NCI-H2227 treated with DMSO at 0.1 percent for 48 hours (cell line): Measurements from ENCODE around the gene COL5A2.

Source experiments
- DNase-seq: peaks from one replicate; lab custom pipeline; 2025; lab: John Stamatoyannopoulos, UW

COL5A2 gene

GRCh38 chr2:189097934-189098333 lies 81.6 kb downstream of the COL5A2 start:
- DNase-seq, result no peak

GRCh38 chr2:189096769-189097447 lies 82.7 kb downstream of the COL5A2 start:
- no peak for DNase-seq

- DNase-seq, result no peak
These were observed 84.5 kb downstream of the COL5A2 start for GRCh38 chr2:189095101-189095500.

GRCh38 chr2:189092936-189093335 lies 86.6 kb downstream of the COL5A2 start:
- DNase-seq, result no peak

- no peak for DNase-seq
These were observed 88.3 kb downstream of the COL5A2 start for GRCh38 chr2:189091253-189091652.

- no peak for DNase-seq
These were observed 90.9 kb downstream of the COL5A2 start for GRCh38 chr2:189088591-189089205.

GRCh38 chr2:189086710-189087109 lies 92.9 kb downstream of the COL5A2 start:
- no peak for DNase-seq

- DNase-seq, result no peak
These were observed 93.3 kb downstream of the COL5A2 start for GRCh38 chr2:189086250-189086649.

GRCh38 chr2:189083606-189084005 lies 96.0 kb downstream of the COL5A2 start:
- DNase-seq, result no peak

GRCh38 chr2:189083106-189083505 lies 96.5 kb downstream of the COL5A2 start:
- DNase-seq, result no peak

GRCh38 chr2:189082376-189082975 lies 97.1 kb downstream of the COL5A2 start:
- peak; percentile 49 for DNase-seq

- DNase-seq, result no peak
These were observed 103.0 kb downstream of the COL5A2 start for GRCh38 chr2:189076572-189076971.

- no peak for DNase-seq
These were observed 103.4 kb downstream of the COL5A2 start for GRCh38 chr2:189076120-189076519.

- DNase-seq, result no peak
These were observed 105.1 kb downstream of the COL5A2 start for GRCh38 chr2:189074506-189074905.

GRCh38 chr2:189072036-189072435 lies 107.5 kb downstream of the COL5A2 start:
- DNase-seq, result no peak

- DNase-seq, result no peak
These were observed 109.5 kb downstream of the COL5A2 start for GRCh38 chr2:189069855-189070619.

- DNase-seq, result no peak
These were observed 113.5 kb downstream of the COL5A2 start for GRCh38 chr2:189066037-189066436.

GRCh38 chr2:189060096-189060642 lies 119.4 kb downstream of the COL5A2 start:
- no peak for DNase-seq

GRCh38 chr2:189057316-189057715 lies 122.2 kb downstream of the COL5A2 start:
- no peak for DNase-seq

GRCh38 chr2:189056200-189057106 lies 123.1 kb downstream of the COL5A2 start:
- no peak for DNase-seq

GRCh38 chr2:189050165-189050712 lies 129.3 kb downstream of the COL5A2 start:
- no peak for DNase-seq
